SK-N-SH (cell line): ENCODE data around the gene ARHGAP42. TPM values are rescaled to one million over a fixed set of nuclear protein-coding genes. Genes with fewer than 3 reads are reported as not detected.

Experiments used
- CTCF ChIA-PET: fragments of 300-600, 350-600 bp; formaldehyde crosslinking; extraction: SDS; loops from one replicate; lab custom pipeline; 2021; lab: Yijun Ruan, JAX
- POLR2A ChIA-PET: fragments of 350-600 bp; sonication (Branson Sonifier 250); formaldehyde crosslinking; extraction: SDS; loops from one replicate; lab custom pipeline; 2020; ENCODE audit warnings: antibody characterized with exemption, inconsistent platforms; lab: Yijun Ruan, JAX
- DNase-seq: peaks from one replicate; pipeline ENCODE4 v3.0.0; 2012
- H2AFZ ChIP-seq: fragments of 200-600 bp; sonication (generic); 2 replicates; pipeline ENCODE4 v1.8.1; 2016; ENCODE audit warnings: antibody characterized with exemption, mild to moderate bottlenecking, low read depth
- H3F3A ChIP-seq: fragments of 200-600 bp; sonication (generic); replicated peaks from 2 replicates; pipeline ENCODE3; 2016; ENCODE audit warnings: antibody characterized with exemption, mild to moderate bottlenecking; ENCODE audit not compliant: insufficient read depth
- H3K27ac ChIP-seq, 2 experiments: fragments of 200-500 bp in 1 of 2; fragments of 200-600 bp in 1 of 2; sonication (Bioruptor generic) in 1 of 2; sonication (generic), shearing (Covaris generic) in 1 of 2; 2 replicates each; pipeline versions ENCODE4 v1.5.1 to v1.6.1; 2014 to 2016; ENCODE audit warnings: low read depth in 2 of 2, inconsistent platforms in 1 of 2, low read length in 1 of 2, mild to moderate bottlenecking in 1 of 2, mixed read lengths in 1 of 2
- H3K27me3 ChIP-seq: fragments of 200-600 bp; sonication (generic), shearing (Covaris generic); 2 replicates; pipeline ENCODE4 v1.6.1; 2016; ENCODE audit warnings: mixed run types; ENCODE audit not compliant: insufficient read depth
- H3K36me3 ChIP-seq, 2 experiments: fragments of 200-500 bp in 1 of 2; fragments of 200-600 bp in 1 of 2; sonication (Bioruptor generic) in 1 of 2; sonication (generic) in 1 of 2; replicated peaks in 1 of 2; 2 replicates each; pipeline versions ENCODE3 to v1.5.1; 2014 to 2016; ENCODE audit warnings: low read length in 1 of 2, mild to moderate bottlenecking in 1 of 2; ENCODE audit not compliant: insufficient read depth in 2 of 2, control insufficient read depth in 1 of 2
- H3K4me1 ChIP-seq, 2 experiments: fragments of 200-500 bp in 1 of 2; fragments of 200-600 bp in 1 of 2; sonication (Bioruptor generic) in 1 of 2; sonication (generic), shearing (Covaris generic) in 1 of 2; 2 replicates each; pipeline versions ENCODE4 v1.5.1 to v1.6.1; 2014 to 2016; ENCODE audit warnings: low read depth in 1 of 2, low read length in 1 of 2, mixed run types in 1 of 2; ENCODE audit not compliant: insufficient read depth in 2 of 2, control insufficient read depth in 1 of 2
- H3K4me2 ChIP-seq: fragments of 200-600 bp; sonication (generic), shearing (Covaris generic); 2 replicates; pipeline ENCODE4 v1.6.1; 2017; ENCODE audit warnings: mixed run types
- H3K4me3 ChIP-seq, 2 experiments: fragments of 200-500 bp in 1 of 2; fragments of 200-600 bp in 1 of 2; sonication (Bioruptor generic) in 1 of 2; sonication (generic), shearing (Covaris generic) in 1 of 2; 2 replicates each; pipeline versions ENCODE4 v1.5.1 to v1.8.1; 2014 to 2016; ENCODE audit warnings: low read depth in 2 of 2, inconsistent platforms in 1 of 2, low read length in 1 of 2, mild to moderate bottlenecking in 1 of 2, mixed read lengths in 1 of 2, moderate library complexity in 1 of 2
- H3K79me2 ChIP-seq: fragments of 200-600 bp; sonication (generic); 2 replicates; pipeline ENCODE4 v1.8.1; 2017; ENCODE audit warnings: mild to moderate bottlenecking; ENCODE audit not compliant: insufficient read depth
- H3K9ac ChIP-seq: fragments of 200-600 bp; sonication (generic); 2 replicates; pipeline ENCODE4 v1.6.1; 2017; ENCODE audit warnings: mixed run types
- H3K9me2 ChIP-seq: fragments of 200-600 bp; sonication (generic); 2 replicates; pipeline ENCODE4 v1.6.1; 2017; ENCODE audit warnings: mixed run types
- H3K9me3 ChIP-seq: fragments of 200-600 bp; sonication (generic); 2 replicates; pipeline ENCODE4 v1.6.1; 2017; ENCODE audit warnings: mixed run types, mild to moderate bottlenecking, moderate library complexity
- H4K20me1 ChIP-seq: fragments of 200-600 bp; sonication (generic); 2 replicates; pipeline ENCODE4 v1.6.1; 2017; ENCODE audit warnings: mild to moderate bottlenecking, mixed run types; ENCODE audit not compliant: insufficient read depth
- CHD2 ChIP-seq: fragments of 150-350 bp; IDR thresholded peaks from 2 replicates; pipeline ENCODE4 v1.6.1; 2018; ENCODE audit warnings: low read length; ENCODE audit not compliant: partially characterized antibody
- EP300 ChIP-seq, 2 experiments: IDR thresholded peaks; 2 replicates each; pipeline versions ENCODE4 v1.4.0 to v1.6.1; 2012; ENCODE audit warnings: borderline replicate concordance in 1 of 2, low read depth in 1 of 2, low read length in 1 of 2
- EZH2phosphoT487 ChIP-seq: fragments of 200-600 bp; sonication (generic); IDR thresholded peaks from 2 replicates; pipeline ENCODE4 v1.6.1; 2017; ENCODE audit warnings: low read depth, mixed run types, mild to moderate bottlenecking, antibody characterized with exemption, moderate library complexity, borderline replicate concordance
- FOSL2 ChIP-seq: IDR thresholded peaks from 2 replicates; pipeline ENCODE4 v1.4.0; 2012; ENCODE audit warnings: low read depth, mild to moderate bottlenecking, moderate library complexity, borderline replicate concordance
- FOXJ3 ChIP-seq: sonication (generic); formaldehyde crosslinking; IDR thresholded peaks from 2 replicates; pipeline ENCODE4 v1.5.1; 2020; ENCODE audit warnings: mild to moderate bottlenecking, missing genetic modification reagents
- GATA2 ChIP-seq: sonication (generic); formaldehyde crosslinking; IDR thresholded peaks from 2 replicates; pipeline ENCODE4 v1.5.0; 2020; ENCODE audit warnings: mild to moderate bottlenecking, missing genetic modification reagents
- JUND ChIP-seq: IDR thresholded peaks from 2 replicates; pipeline ENCODE4 v1.4.0; 2012
- MEF2A ChIP-seq: IDR thresholded peaks from 2 replicates; pipeline ENCODE4 v1.4.0; 2012; ENCODE audit warnings: low read depth, borderline replicate concordance
- NRF1 ChIP-seq: IDR thresholded peaks from 2 replicates; pipeline ENCODE4 v1.6.1; 2012; ENCODE audit warnings: low read depth, mild to moderate bottlenecking, low read length
- RCOR1 ChIP-seq: fragments of 150-350 bp; IDR thresholded peaks from 2 replicates; pipeline ENCODE4 v1.6.1; 2017; ENCODE audit warnings: antibody characterized with exemption, low read length
- RFX5 ChIP-seq: IDR thresholded peaks from 2 replicates; pipeline ENCODE4 v1.6.1; 2012; ENCODE audit warnings: mild to moderate bottlenecking, improper control_type of control experiment, low read length
- RXRA ChIP-seq: IDR thresholded peaks from 2 replicates; pipeline ENCODE4 v1.4.0; 2012; ENCODE audit warnings: low read depth, mild to moderate bottlenecking, borderline replicate concordance
- SIN3A ChIP-seq: IDR thresholded peaks from 2 replicates; pipeline ENCODE4 v1.6.1; 2012; ENCODE audit warnings: low read depth, mild to moderate bottlenecking, low read length, moderate library complexity, borderline replicate concordance
- TAF1 ChIP-seq: IDR thresholded peaks from 2 replicates; pipeline ENCODE4 v1.6.1; 2012; ENCODE audit warnings: low read depth, mild to moderate bottlenecking, low read length, moderate library complexity, borderline replicate concordance
- YY1 ChIP-seq: IDR thresholded peaks from 2 replicates; pipeline ENCODE4 v1.4.0; 2012; ENCODE audit warnings: low read depth, mild to moderate bottlenecking
- WGBS: methylation state at CpG from one replicate; pipeline ENCODE4 v1.1.6; 2017; ENCODE audit warnings: low lambda C conversion rate; 5-methylcytosine and 5-hydroxymethylcytosine counted together
- polyA plus RNA-seq, 3 experiments: library from polyadenylated mRNA; depleted of rRNA; stranded (reverse); fragments of >200 nt; gene quantifications; 2 replicates each; pipeline ENCODE4 v1.2.3, GENCODE V29; 2012
- TF ChIP-seq, protein P1 (sequence below): fragments of 200-600 bp; sonication (generic); IDR thresholded peaks from 2 replicates; pipeline ENCODE4 v1.6.1; 2017; ENCODE audit warnings: antibody characterized with exemption, mild to moderate bottlenecking, moderate library complexity
- TF ChIP-seq, protein P2 (sequence below): IDR thresholded peaks from 2 replicates; pipeline ENCODE4 v1.6.1; 2012; ENCODE audit warnings: mild to moderate bottlenecking, low read depth, low read length, moderate library complexity
- TF ChIP-seq, protein P3 (sequence below): IDR thresholded peaks from 2 replicates; pipeline ENCODE4 v1.4.0; 2012; ENCODE audit warnings: low read depth

The ARHGAP42 gene
- polyA plus RNA-seq, 1 of the 3 experiments (the other 2 are of a cell fraction), result 0.02 TPM

DNA sequence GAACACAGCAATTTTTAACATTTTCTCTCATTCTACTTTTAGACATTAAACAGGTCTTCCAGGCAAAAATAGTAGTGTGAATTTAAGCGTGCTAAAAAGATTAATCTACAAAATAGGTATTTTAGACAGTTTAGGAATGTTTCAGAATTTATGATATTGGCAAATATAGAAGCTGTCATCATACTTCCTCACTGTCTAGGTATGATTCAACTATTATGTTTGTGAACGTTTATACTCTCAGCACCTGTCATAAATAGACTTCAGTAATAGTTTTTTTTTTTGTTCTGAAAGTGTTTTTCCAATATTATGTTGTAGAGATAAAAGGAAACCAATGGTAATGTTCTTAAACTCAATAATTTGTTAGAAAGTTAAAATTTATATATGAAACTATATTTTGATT lies 103.0 kb downstream of the ARHGAP42 start:
- no peaks in the 10 kb centered on the region for H3K79me2 ChIP-seq
- no peak overlapping the region for H3K4me2 ChIP-seq
- no peaks in the 10 kb centered on the region for H4K20me1 ChIP-seq
- no peaks in the 10 kb centered on the region for H3K4me1 ChIP-seq
- H3F3A ChIP-seq, result no peaks in the 10 kb centered on the region
- CTCF ChIA-PET, result no interaction called here
- H3K9ac ChIP-seq, result no peak overlapping the region
- H3K36me3 ChIP-seq, result no peaks in the 10 kb centered on the region
- no peaks in the 10 kb centered on the region for H3K9me2 ChIP-seq
- no peak for TF ChIP-seq TAF1
- no peak for TF ChIP-seq RCOR1
- no peak for TF ChIP-seq FOXJ3 (CRISPR knock-in tag)
- TF ChIP-seq RFX5, result no peak
- TF ChIP-seq GATA2 (CRISPR knock-in tag), result no peak
- TF ChIP-seq YY1, result no peak
- TF ChIP-seq, protein P1, sequence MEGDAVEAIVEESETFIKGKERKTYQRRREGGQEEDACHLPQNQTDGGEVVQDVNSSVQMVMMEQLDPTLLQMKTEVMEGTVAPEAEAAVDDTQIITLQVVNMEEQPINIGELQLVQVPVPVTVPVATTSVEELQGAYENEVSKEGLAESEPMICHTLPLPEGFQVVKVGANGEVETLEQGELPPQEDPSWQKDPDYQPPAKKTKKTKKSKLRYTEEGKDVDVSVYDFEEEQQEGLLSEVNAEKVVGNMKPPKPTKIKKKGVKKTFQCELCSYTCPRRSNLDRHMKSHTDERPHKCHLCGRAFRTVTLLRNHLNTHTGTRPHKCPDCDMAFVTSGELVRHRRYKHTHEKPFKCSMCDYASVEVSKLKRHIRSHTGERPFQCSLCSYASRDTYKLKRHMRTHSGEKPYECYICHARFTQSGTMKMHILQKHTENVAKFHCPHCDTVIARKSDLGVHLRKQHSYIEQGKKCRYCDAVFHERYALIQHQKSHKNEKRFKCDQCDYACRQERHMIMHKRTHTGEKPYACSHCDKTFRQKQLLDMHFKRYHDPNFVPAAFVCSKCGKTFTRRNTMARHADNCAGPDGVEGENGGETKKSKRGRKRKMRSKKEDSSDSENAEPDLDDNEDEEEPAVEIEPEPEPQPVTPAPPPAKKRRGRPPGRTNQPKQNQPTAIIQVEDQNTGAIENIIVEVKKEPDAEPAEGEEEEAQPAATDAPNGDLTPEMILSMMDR, result no peak
- no peak for TF ChIP-seq CHD2
- no peak for TF ChIP-seq NRF1
- no peak for TF ChIP-seq EZH2phosphoT487
- TF ChIP-seq, protein P2, sequence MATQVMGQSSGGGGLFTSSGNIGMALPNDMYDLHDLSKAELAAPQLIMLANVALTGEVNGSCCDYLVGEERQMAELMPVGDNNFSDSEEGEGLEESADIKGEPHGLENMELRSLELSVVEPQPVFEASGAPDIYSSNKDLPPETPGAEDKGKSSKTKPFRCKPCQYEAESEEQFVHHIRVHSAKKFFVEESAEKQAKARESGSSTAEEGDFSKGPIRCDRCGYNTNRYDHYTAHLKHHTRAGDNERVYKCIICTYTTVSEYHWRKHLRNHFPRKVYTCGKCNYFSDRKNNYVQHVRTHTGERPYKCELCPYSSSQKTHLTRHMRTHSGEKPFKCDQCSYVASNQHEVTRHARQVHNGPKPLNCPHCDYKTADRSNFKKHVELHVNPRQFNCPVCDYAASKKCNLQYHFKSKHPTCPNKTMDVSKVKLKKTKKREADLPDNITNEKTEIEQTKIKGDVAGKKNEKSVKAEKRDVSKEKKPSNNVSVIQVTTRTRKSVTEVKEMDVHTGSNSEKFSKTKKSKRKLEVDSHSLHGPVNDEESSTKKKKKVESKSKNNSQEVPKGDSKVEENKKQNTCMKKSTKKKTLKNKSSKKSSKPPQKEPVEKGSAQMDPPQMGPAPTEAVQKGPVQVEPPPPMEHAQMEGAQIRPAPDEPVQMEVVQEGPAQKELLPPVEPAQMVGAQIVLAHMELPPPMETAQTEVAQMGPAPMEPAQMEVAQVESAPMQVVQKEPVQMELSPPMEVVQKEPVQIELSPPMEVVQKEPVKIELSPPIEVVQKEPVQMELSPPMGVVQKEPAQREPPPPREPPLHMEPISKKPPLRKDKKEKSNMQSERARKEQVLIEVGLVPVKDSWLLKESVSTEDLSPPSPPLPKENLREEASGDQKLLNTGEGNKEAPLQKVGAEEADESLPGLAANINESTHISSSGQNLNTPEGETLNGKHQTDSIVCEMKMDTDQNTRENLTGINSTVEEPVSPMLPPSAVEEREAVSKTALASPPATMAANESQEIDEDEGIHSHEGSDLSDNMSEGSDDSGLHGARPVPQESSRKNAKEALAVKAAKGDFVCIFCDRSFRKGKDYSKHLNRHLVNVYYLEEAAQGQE, result no peak
- TF ChIP-seq MEF2A, result no peak
- TF ChIP-seq JUND, result no peak
- TF ChIP-seq, all 33 proteins: peak for 0
- Histone ChIP-seq H3K27ac (no peak overlapping the region), H3K27me3 (no peaks in the 10 kb centered on the region), H3K9me3 (no peaks in the 10 kb centered on the region), H2AFZ (no peak overlapping the region), H3K4me3 (no peak overlapping the region)
- WGBS, result 5% methylated on average over 2 of the region's 2 CpGs
- POLR2A ChIA-PET, result no interaction called here
- DNase-seq, result no peak

- H3K9me3 ChIP-seq, result no peaks in the 10 kb centered on the region
- H2AFZ ChIP-seq, result no peak overlapping the region
- no peaks in the 10 kb centered on the region for H3K4me1 ChIP-seq
- H3K36me3 ChIP-seq, result no peaks in the 10 kb centered on the region
- no peak overlapping the region for H3K4me3 ChIP-seq
- DNase-seq, result no peak
- no peaks in the 10 kb centered on the region for H3F3A ChIP-seq
- ChIA-PET CTCF (no interaction called here), POLR2A (no interaction called here)
- no peaks in the 10 kb centered on the region for H4K20me1 ChIP-seq
- no peak overlapping the region for H3K9ac ChIP-seq
- no peaks in the 10 kb centered on the region for H3K79me2 ChIP-seq
- H3K27ac ChIP-seq, result no peak overlapping the region
- no peaks in the 10 kb centered on the region for H3K27me3 ChIP-seq
- H3K9me2 ChIP-seq, result no peaks in the 10 kb centered on the region
- H3K4me2 ChIP-seq, result no peak overlapping the region
- TF ChIP-seq FOSL2, result no peak
- TF ChIP-seq SIN3A, result no peak
- TF ChIP-seq EP300 (IDR thresholded peaks at IDR 0.05; ENCODE audit: borderline replicate concordance in 1 of 2, low read depth in 1 of 2, low read length in 1 of 2), result no peak
- TF ChIP-seq, protein P3, sequence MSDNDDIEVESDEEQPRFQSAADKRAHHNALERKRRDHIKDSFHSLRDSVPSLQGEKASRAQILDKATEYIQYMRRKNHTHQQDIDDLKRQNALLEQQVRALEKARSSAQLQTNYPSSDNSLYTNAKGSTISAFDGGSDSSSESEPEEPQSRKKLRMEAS, result no peak
- no peak for TF ChIP-seq JUND
- TF ChIP-seq RXRA, result no peak
- TF ChIP-seq CHD2, result no peak
Observed at GRCh38 chr11:100791103-100791502, 104.0 kb downstream of the ARHGAP42 start.
